ENCODE data around the gene ATP1A3.

The ATP1A3 gene

DNA sequence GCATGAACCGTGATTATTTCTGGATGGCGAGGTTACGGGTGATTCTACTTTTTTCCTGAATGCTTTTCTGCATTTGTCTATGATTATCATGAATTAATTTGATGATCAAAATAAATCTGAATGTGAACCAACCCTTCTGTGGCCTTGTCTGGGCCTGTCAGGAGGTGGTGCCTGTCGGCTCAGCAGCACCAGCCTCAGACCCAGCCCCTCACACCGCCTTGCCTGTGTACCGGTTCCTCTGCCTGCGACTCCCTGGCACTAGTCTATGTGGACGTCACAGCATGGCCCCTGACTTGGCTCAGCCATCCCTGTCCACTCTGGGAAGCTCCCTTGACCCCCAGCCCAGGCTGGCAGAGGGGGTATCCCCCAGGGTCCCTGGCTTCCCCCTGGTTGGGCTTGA is 19.4 kb downstream of the ATP1A3 start:
- no peak for TF ChIP-seq GATA2 (IDR thresholded peaks at IDR 0.05; ENCODE audit: low read depth, low read length)
- TF ChIP-seq GATA3 (IDR thresholded peaks at IDR 0.05; ENCODE audit: low read depth, low read length), result no peak

DNA sequence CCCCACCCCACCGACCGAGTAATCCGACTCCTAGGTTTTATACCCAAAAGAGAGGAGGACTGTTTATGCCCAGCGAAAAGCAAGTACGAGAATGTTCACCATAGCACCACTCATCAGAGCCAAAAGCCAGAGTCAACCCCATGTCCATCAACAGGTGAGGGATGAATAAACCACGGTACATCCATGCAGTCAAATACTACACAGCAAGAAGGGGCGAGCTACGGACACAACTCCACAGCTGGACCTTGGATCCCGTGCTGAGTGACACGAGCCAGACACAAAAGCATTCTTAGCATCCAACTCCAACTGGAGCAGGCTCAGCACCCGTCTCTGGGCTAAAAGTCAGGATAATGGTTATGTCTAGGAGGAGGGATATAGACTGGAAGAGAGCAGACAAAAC is 22.7 kb downstream of the ATP1A3 start:
- TF ChIP-seq GATA2 (IDR thresholded peaks at IDR 0.05; ENCODE audit: low read depth, low read length) (no peak), GATA3 (IDR thresholded peaks at IDR 0.05; ENCODE audit: low read depth, low read length) (no peak)

DNA sequence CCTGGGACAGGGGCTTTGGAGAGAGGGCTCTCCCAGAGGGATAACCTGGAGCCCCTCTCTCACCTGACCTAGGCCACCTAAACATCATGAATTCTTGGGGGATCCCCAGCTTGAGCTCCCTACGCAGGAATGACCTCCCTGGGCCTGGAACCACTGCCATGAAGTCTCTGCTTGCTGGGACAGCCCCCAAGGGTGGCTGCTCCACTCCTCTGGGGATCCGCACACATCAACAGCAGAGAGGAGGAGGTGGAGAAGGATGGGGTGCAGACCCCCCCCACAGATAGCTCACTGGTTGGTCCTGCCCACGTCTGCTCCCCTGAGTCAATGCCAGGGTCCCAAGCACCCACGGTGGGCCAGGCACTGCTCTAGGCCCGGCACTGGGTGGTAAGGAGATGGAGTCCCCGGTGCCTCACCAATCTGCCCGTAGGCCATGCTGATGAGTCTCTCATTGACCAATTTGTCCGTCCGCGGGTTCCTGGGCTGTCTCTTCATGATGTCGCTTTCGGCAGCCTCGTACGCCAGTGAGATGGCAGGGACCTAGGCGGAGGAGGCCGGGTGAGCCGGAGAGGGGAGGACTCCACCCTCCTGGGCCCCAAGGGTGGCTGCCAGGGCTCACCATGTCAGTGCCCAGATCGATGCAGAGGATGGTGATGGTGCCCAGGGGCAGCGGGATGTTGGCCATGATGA is 24.1 kb downstream of the ATP1A3 start:
- TF ChIP-seq GATA3 (IDR thresholded peaks at IDR 0.05; ENCODE audit: low read depth, low read length) (no peak), GATA2 (IDR thresholded peaks at IDR 0.05; ENCODE audit: low read depth, low read length) (no peak)

DNA sequence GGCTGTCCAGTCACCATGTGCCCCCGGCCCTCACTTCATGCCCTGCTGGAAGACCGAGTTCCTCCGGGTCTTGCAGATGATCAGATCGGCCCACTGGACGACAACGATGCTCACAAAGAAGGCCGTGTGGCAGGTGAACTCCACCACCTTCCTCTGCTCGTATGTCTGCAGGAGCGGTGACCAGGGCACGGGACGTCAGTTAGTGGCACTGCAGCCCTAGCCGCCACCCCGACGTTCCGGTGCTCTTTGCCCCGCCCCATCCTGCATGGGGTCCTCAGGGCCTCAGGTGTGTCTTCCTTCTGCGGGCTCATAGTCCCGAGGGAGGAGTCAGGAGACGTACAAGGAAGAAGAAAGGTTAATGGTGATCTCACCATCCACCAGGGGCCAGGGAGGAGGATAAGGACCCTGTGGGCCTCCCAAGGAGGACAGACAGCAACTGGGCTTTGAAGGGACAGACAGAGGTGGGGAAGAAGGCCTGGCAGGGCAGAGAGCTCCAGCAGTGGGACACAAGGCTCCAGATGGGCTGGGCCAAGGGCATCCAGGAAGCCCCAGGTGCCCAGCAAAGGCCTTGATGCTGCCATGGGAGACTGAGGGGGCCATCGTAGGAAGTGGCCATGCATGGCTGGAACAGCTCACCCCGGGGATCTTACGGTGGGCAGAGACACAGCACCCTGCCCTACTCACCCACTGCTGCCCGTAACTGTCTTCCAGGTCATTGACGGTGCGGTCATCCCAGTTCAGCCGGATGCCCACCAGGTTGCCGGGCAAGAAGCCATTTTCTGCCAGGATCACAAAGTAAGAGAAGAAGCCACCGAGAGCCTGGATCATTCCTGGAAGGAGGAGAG is 25.1 kb downstream of the ATP1A3 start:
- TF ChIP-seq GATA3 (IDR thresholded peaks at IDR 0.05; ENCODE audit: low read depth, low read length), result no peak
- no peak for TF ChIP-seq GATA2 (IDR thresholded peaks at IDR 0.05; ENCODE audit: low read depth, low read length)

DNA sequence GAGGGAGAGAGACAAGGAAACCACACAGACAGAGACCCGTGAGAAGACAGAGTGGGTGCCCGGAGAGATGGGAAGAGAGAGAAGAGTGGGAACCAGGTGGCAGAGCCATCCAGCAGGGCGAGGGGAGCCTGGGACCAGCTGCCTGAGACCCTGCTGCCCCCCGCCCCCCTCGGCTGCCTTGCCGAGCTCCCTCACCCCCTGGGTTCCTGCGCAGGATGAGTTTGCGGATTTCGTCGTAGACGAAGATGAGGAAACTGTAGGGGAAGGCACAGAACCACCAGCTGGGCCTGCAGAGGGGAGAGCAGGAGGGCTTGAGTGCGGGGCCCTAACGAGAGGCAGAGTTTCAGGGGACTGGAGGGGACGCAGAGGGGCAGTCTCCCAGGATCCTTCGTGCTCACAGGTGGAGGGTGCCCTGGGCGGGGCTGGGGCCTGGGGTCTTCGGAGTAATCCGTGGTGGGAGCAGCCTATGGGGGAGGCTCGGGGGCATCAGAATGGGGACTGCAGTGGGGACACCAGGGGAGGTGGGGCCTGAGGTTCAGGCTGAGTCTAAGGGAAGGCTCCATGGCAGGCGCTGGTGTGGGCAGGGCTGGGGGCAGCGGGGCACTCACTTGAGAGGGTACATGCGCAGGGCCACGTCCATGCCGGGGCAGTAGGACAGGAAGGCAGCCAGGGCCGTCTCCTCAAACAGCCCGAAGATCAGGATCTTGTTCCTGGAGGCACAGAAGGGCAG is 26.8 kb downstream of the ATP1A3 start:
- TF ChIP-seq GATA3 (IDR thresholded peaks at IDR 0.05; ENCODE audit: low read depth, low read length) (no peak), GATA2 (IDR thresholded peaks at IDR 0.05; ENCODE audit: low read depth, low read length) (no peak)

DNA sequence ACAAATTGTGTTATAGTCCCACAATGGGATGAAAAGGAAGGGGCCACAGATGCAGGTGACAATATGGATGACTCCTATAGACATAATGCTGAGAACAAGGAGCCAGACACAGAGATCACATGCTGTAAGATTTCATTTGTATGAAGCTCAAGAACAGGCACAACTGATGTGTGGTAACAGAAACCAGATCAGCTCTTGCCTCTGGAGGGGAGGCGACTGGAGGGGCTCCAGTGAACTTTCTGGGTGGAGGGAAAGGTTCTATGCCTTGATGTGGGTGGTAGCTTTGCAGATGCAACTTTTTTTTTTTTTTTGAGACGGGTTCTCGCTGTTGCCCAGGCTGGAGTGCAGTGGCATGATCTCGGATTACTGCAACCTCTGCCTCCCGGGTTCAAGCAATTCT is 28.9 kb downstream of the ATP1A3 start:
- TF ChIP-seq GATA3 (IDR thresholded peaks at IDR 0.05; ENCODE audit: low read depth, low read length), result no peak
- TF ChIP-seq GATA2 (IDR thresholded peaks at IDR 0.05; ENCODE audit: low read depth, low read length), result no peak

DNA sequence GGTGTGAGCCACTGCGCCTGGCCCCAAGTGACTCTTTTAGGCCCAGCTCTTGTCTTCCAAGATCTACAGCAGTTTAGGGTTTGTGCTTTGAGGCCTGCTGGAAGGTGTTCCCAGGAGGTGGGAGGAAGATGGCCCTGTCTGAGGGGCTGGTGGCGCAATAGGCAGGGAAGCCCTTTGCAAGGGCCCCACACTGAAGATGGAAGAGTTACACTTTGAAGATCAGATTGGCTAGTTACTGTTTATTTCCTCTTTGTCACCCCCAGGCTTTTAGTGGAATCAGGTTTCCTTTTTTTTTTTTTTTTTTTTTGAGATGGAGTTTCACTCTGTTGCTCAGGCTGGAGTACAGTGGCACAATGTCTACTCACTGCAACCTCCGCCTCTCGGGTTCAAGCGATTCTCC is 33.1 kb downstream of the ATP1A3 start:
- TF ChIP-seq GATA3 (IDR thresholded peaks at IDR 0.05; ENCODE audit: low read depth, low read length), result no peak
- TF ChIP-seq GATA2 (IDR thresholded peaks at IDR 0.05; ENCODE audit: low read depth, low read length), result no peak

DNA sequence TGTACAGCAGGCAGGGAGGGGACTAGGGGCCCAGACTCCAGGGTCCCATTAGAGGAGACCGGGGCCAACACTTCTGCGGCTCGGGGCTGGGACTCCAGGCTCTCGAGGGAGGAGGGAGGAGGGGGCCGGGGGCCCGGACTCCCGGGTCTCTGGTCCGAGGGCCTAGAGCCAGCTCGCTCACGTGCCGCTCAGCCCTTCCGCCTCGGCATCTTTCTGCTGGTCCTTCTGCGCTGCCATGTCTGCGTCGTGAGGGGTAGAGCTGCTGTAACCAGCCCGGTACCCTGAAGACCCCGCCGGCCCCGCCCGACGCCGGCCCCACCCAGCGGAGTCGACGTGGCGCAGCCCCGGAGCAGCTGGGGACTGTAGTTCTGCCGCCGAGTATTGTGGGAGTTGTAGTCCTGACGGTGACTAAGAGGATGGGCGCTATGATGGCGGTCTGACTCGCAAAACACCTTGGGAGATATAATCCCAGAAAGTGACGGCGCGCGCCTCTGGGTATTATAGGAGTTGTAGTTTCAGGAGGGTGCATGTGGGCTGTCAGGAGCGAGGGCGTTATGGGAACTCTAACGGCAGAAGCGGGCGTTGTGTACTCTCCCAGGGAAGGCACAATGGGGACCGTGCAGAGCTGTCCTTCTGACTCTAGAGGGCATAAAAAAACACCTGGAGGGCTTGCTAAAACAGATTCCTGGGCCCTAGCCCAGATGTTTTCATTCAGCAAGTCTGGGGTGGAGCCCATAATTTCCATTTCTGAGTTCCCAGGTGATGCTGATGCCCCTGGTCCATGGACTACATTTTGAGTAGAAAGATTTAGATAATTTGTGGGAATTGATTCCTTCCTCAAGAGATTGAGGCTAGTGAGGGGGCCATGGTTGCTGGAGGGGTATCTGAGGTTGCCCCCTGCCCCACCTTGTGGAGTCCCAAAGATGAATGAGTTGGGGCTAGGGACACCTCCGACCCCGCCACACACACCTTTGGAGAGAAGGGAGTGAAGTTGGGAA is 34.7 kb downstream of the ATP1A3 start, which contains the start of gene RABAC1:
TSS of gene RABAC1 (minus strand) at position 266 of the 998 bp plus-strand sequence. CDS start at position 237, 29 bp downstream.
- TF ChIP-seq GATA2 (IDR thresholded peaks at IDR 0.05; ENCODE audit: low read depth, low read length) (no peak; the same call in 1 of the 2 replicates), GATA3 (IDR thresholded peaks at IDR 0.05; ENCODE audit: low read depth, low read length) (no peak)

DNA sequence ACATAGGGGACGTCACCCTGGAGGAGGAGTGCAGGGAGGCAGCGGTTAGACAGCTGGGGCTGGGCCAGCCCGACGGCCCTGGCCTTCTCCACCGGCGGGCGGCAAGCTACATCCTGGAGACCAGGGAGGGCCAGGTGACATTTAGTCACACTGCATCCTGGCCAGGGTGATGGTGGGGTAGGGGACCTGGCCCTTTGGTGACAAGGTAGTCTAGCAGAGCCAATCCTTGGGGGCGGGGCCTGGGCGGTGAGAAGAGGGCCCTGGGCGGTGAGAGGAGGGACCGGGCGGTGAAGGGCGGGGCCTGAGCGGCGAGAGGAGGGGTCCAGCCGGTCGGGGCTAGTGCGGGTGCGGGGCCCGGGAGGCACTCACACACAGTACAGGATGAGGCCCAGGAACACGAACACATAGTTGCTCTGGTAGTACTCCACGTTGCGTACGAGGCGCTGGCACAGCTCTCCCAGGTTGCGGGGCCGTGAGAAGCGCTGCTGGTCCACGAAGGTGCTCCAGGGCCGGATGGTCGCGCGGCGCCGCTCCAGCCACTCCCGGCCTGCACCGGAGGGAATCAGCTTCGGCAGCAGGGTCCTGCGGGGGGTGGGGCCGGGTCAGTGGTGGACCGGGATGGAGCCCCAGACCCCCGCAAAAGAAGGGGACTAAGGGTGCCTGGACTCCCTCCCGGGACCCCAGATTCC is 35.5 kb downstream of the ATP1A3 start:
- TF ChIP-seq GATA3 (IDR thresholded peaks at IDR 0.05; ENCODE audit: low read depth, low read length) (no peak), GATA2 (IDR thresholded peaks at IDR 0.05; ENCODE audit: low read depth, low read length) (no peak)

DNA sequence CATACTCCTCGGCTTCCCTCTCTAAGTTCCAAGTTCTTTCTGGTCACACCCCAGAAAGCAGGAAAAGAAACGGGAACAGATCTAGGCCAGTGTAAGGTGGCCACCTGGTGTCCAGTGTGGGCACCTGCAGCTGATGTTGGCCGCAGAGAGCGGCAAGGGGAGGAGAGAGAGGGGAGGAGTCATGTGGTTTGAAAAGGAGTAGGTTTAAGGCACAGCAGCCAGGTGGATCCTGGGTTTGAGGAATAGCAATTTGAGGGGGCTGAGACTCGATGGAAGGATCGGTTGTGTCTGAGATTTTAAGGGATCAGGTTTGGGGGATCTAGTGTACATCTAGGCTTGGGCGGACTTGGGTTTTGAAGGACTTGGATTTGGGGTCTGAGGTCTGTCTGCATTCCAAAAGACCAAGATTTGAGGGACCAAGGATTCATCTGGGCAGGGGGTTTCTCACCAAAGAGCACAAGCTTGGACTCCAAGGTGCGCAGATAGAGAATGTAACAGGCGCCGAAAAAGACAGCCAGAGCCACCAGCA is 36.1 kb downstream of the ATP1A3 start:
- TF ChIP-seq GATA3 (IDR thresholded peaks at IDR 0.05; ENCODE audit: low read depth, low read length) (no peak), GATA2 (IDR thresholded peaks at IDR 0.05; ENCODE audit: low read depth, low read length) (no peak)

DNA sequence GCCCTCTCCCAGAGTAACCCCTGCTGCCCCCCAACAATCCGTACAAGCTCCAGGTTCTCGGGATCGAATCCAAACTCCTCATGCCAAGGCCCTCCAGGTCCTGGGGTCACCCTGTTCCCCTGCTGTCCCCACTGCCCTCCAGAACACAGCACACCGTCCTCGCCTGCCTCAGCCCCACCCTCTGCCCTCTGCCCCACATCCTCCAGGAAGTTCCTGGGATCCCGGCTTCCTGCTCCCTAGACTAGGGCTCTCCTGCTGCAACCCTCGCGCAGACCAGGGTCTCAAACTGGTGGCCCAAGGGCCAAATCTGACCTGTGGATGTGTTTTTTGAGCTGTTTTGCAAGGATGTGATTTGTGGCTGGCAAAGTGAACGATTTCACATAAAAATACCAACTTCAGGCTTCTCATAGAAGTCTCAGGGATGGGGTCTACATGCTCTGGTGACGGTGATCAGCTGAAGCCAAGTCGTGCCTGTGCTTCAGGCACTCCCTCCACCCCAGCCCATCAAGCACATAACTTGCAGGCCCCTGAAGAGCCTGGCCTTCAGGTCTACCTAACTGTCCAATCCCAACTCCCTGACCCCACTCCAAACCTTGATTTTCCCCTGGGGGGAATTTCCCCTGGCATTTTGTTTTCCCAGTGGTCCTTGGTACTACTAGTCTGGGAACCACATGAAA is 36.7 kb downstream of the ATP1A3 start:
- TF ChIP-seq GATA3 (IDR thresholded peaks at IDR 0.05; ENCODE audit: low read depth, low read length), result no peak
- TF ChIP-seq GATA2 (IDR thresholded peaks at IDR 0.05; ENCODE audit: low read depth, low read length), result no peak

DNA sequence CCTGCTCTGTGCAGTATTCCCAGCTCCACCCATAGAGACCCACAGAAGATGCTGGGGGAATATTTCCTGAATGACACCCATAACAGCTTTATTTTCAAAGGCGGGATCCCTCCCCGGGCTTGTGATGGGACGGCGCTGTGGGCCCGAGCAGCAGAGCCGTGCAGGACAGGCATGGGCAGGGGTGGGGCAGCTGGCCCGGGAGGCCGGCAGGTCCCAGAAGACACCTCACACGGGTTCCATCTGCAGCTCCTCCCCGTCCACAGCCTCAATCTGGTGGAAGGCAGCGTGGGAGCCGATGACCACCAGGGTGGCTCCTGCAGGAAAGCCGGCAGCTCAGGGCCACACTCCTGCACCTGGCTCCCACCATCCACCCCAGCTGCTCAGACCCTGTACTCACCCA is 37.4 kb downstream of the ATP1A3 start:
- no peak for TF ChIP-seq GATA2 (IDR thresholded peaks at IDR 0.05; ENCODE audit: low read depth, low read length)

Measured in SH-SY5Y (cell line).